Uterus (tissue), 4 donors: Measurements from ENCODE around the gene LDLRAD2. TPM values are rescaled to one million over a fixed set of nuclear protein-coding genes. Genes with fewer than 3 reads are reported as not detected.
A peak's percentile ranks its signal among the peaks of the same experiment; 100 is the strongest.
"Not testable (repeated sequence)": the region's sequence is repeated elsewhere in the genome, so short reads cannot be mapped to it uniquely, and the experiment has no call there.

Source experiments
- DNase-seq, 2 donors: peaks; one replicate each; pipeline ENCODE4 v3.0.0-alpha.2; 2019 to 2020
- H3K27ac ChIP-seq, 2 donors: fragments of 200-600 bp; sonication (generic); 1 replicate in 1 of 2; 2 replicates in 1 of 2; pipeline ENCODE4 v1.5.1; 2016 to 2018
- H3K27me3 ChIP-seq, 2 donors: fragments of 200-600 bp; sonication (generic); one replicate each; pipeline ENCODE4 v1.5.1; 2018 to 2019; ENCODE audit warnings: control low read depth in 1 of 2
- H3K36me3 ChIP-seq, 2 donors: fragments of 200-600 bp; sonication (generic); one replicate each; pipeline ENCODE4 v1.5.1; 2019; ENCODE audit warnings: control low read depth in 1 of 2
- H3K4me1 ChIP-seq, 2 donors: fragments of 200-600 bp; sonication (generic); one replicate each; pipeline ENCODE4 v1.5.1; 2018 to 2019; ENCODE audit warnings: control low read depth in 1 of 2
- H3K4me3 ChIP-seq, 2 donors: fragments of 200-600 bp; sonication (generic); 1 replicate in 1 of 2; 2 replicates in 1 of 2; pipeline ENCODE4 v1.5.1; 2018 to 2019; ENCODE audit warnings: mild to moderate bottlenecking in 1 of 2
- H3K9me3 ChIP-seq, 2 donors: fragments of 200-600 bp; sonication (generic); one replicate each; pipeline ENCODE4 v1.5.1; 2019; ENCODE audit warnings: control low read depth in 1 of 2
- CTCF ChIP-seq, 4 experiments: fragments of 200-600 bp in 2 of 4; fragments of 450-650 bp in 2 of 4; sonication (generic) in 2 of 4; IDR thresholded peaks; one replicate each; pipeline ENCODE4 v1.5.1; 2016 to 2019; ENCODE audit warnings: antibody characterized with exemption in 4 of 4, mild to moderate bottlenecking in 2 of 4, moderate library complexity in 1 of 4
- POLR2A ChIP-seq, 2 donors: fragments of 450-650 bp; IDR thresholded peaks; one replicate each; pipeline ENCODE4 v1.6.1; 2016; ENCODE audit warnings: antibody characterized with exemption in 2 of 2, mild to moderate bottlenecking in 1 of 2, moderate library complexity in 1 of 2
- intact Hi-C: fragments of 100-400 bp; cut with DNase I; formaldehyde crosslinking; loops from one replicate; pipeline ENCODE4 v1.15.1; 2023; ENCODE audit warnings: low total_unique reads
- total RNA-seq, 4 donors: library from RNA; depleted of rRNA in 3 of 4; stranded (reverse); fragments of >200 nt in 3 of 4; gene quantifications; one replicate each; pipeline versions ENCODE4 v1.1.0 to v1.2.4, GENCODE V29; 2014 to 2023
- donor health status: DM: yes; HTN: yes; CAD: no.

LDLRAD2 gene
- total RNA-seq, 4 donors from 2014 or later: 0.48 TPM; not detected in 3

- intact Hi-C loops: no loop called here
Measured at GRCh38 chr1:21781815-21782348, 30.2 kb upstream of the LDLRAD2 start.

GRCh38 chr1:21782349-21782867 is 29.7 kb upstream of the LDLRAD2 start:
- intact Hi-C loops: no loop called here
- H3K4me3 ChIP-seq: peak overlapping the region; percentile 65 to 99
- peak in 1 of 2 donors; percentile 42 for DNase-seq
- H3K9me3 ChIP-seq: no peaks in the 10 kb centered on the region
- no peaks in the 10 kb centered on the region for H3K36me3 ChIP-seq
- peaks cover 0 to 10% of the 10 kb centered on the region in 2 donors for H3K4me1 ChIP-seq
- TF ChIP-seq POLR2A (IDR thresholded peaks at IDR 0.05) (no peak), CTCF (IDR thresholded peaks at IDR 0.05) (peak in 1 of 4 experiments; percentile 3)
- no peaks in the 10 kb centered on the region for H3K27me3 ChIP-seq
- peak overlapping the region; percentile 100 for H3K27ac ChIP-seq

More at GRCh38 chr1:21781815-21782348, 30.2 kb upstream of the LDLRAD2 start:
- Histone ChIP-seq H3K27me3 (no peaks in the 10 kb centered on the region), H3K9me3 (no peaks in the 10 kb centered on the region), H3K27ac (peak overlapping the region; percentile 100), H3K36me3 (no peaks in the 10 kb centered on the region), H3K4me3 (peak overlapping the region; percentile 65 to 99), H3K4me1 (peaks cover 0 to 10% of the 10 kb centered on the region in 2 donors)
- TF ChIP-seq CTCF (IDR thresholded peaks at IDR 0.05) (no peak), POLR2A (IDR thresholded peaks at IDR 0.05) (no peak)
- DNase-seq: no peak

- Histone ChIP-seq H3K36me3 (no peaks in the 10 kb centered on the region), H3K27ac (peak within 1 kb of the TSS; percentile 100), H3K4me3 (peak within 1 kb of the TSS; percentile 65 to 99), H3K4me1 (peaks cover 0 to 10% of the 10 kb centered on the region in 2 donors), H3K27me3 (no peaks in the 10 kb centered on the region), H3K9me3 (no peaks in the 10 kb centered on the region)
- peak; percentile 97 for DNase-seq
- intact Hi-C loops: no loop called here
- TF ChIP-seq POLR2A (IDR thresholded peaks at IDR 0.05): peak; percentile 90 to 98
- TF ChIP-seq CTCF (IDR thresholded peaks at IDR 0.05): peak in 1 of 4 experiments; percentile 26
Measured at GRCh38 chr1:21782868-21783678, 29.0 kb upstream of the LDLRAD2 start, which contains the start of gene USP48. TSS of gene USP48 (minus strand) at chr1:21783149. CDS start at chr1:21782957, 192 bp downstream.

- Histone ChIP-seq H3K27ac (peak overlapping the region; percentile 100), H3K9me3 (no peaks in the 10 kb centered on the region), H3K4me1 (peaks cover 0 to 10% of the 10 kb centered on the region in 2 donors), H3K4me3 (peak overlapping the region; percentile 65 to 99), H3K27me3 (no peaks in the 10 kb centered on the region), H3K36me3 (no peaks in the 10 kb centered on the region)
- no peak for TF ChIP-seq CTCF (IDR thresholded peaks at IDR 0.05)
- no peak for TF ChIP-seq POLR2A (IDR thresholded peaks at IDR 0.05)
- DNase-seq: peak in 1 of 2 donors; percentile 33
- intact Hi-C loops: no loop called here
Measured at GRCh38 chr1:21783679-21784603, 28.1 kb upstream of the LDLRAD2 start.

- H3K4me1 ChIP-seq, intact Hi-C loops, DNase-seq, H3K27ac ChIP-seq, H3K4me3 ChIP-seq, H3K36me3 ChIP-seq, H3K9me3 ChIP-seq, H3K27me3 ChIP-seq: not testable (repeated sequence)
Measured at GRCh38 chr1:21785764-21786163, 26.3 kb upstream of the LDLRAD2 start.
